DMS 273 (cell line): ENCODE measurements around the gene TRIM47.

Experiments used
- DNase-seq: peaks from one replicate; lab custom pipeline; 2025; ENCODE audit not compliant: unreplicated experiment; lab: John Stamatoyannopoulos, UW

TRIM47 gene, protein sequence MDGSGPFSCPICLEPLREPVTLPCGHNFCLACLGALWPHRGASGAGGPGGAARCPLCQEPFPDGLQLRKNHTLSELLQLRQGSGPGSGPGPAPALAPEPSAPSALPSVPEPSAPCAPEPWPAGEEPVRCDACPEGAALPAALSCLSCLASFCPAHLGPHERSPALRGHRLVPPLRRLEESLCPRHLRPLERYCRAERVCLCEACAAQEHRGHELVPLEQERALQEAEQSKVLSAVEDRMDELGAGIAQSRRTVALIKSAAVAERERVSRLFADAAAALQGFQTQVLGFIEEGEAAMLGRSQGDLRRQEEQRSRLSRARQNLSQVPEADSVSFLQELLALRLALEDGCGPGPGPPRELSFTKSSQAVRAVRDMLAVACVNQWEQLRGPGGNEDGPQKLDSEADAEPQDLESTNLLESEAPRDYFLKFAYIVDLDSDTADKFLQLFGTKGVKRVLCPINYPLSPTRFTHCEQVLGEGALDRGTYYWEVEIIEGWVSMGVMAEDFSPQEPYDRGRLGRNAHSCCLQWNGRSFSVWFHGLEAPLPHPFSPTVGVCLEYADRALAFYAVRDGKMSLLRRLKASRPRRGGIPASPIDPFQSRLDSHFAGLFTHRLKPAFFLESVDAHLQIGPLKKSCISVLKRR

DNA sequence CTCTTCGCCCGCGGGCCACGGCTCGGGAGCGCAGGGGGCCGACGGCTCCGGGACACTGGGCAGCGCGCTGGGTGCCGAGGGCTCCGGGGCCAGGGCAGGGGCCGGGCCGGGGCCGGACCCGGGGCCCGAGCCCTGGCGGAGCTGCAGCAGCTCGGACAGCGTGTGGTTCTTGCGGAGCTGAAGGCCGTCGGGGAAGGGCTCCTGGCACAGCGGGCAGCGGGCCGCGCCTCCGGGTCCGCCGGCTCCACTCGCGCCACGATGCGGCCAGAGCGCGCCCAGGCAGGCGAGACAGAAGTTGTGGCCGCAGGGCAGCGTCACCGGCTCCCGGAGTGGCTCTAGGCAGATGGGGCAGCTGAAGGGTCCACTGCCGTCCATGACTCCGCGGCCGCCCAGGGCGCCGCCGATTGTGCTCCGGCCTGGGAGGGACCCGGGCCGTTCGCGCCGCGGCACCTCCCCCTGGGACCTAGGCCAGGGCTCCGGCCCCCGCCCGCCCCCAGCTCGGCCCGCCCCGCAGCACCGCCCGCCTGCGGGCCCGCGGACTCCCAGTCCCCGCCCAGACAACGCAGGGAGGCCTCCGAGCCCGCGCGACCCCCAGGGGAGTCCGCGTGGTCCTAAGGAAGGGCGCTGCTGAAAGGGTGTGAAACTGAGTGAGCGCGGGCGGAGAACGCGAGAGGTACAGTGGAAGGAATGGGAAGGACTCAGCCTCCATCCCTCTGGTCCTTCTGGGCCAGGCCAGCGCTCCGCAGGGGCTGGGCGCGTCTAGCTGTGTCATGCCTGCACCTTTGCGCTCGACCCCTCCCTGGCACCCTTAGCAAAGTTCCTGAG is at the start of gene TRIM47:
TSS of gene TRIM47 (minus strand) at position 408 of the 825 bp plus-strand sequence. CDS start at position 375, 33 bp downstream.
- DNase-seq = peak; percentile 50

DNA sequence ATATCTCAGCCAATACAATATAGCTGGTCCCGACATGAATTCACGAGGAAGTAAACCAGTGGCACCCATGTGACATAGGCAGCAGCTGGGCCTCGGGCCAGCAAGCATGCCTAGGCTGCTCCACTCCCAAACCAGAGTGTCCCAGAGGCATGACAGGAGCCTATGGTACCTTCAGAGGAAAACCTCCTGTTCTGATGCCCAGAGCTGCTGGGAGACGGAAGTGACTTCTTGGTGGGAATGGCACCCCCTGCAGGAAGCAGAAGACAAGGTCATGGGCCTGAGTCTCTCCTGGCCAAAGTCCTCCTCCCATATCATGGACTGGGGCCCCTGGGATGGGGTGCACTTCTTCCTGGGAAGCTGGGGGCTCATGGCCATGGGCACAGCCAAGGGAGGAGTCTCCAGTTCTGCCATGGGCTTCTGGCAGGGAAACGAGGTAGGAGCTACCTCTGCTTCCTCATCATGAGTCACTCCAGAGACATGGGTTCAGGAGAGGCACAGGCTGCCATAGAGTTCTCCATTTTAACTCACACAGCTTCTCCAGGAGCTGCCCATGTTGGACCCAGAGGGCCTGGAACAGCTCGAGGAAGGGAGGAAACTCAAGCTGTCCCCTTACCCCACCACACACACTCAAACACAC is 49.0 kb upstream of the TRIM47 start:
- DNase-seq = peak; percentile 52

DNA sequence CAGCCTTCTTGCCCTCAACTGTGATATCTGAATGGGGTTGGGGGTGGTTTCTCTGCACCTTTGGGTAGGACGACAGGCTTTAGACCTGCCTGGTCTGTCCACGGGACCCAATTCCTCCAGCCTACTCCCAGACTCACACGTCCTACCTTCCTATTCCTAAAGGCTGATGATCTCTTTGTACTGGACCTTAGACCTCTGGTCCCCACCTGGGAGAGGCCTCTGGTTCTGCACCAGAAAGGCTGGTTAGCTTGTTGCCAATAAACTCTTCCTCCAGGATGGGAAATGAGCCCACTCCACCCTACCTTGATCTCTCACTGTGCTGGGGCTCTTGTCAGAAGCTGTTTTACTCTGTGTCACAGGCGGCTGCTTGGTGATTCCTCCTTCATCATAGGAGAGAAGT is 48.1 kb upstream of the TRIM47 start:
- DNase-seq = no peak

DNA sequence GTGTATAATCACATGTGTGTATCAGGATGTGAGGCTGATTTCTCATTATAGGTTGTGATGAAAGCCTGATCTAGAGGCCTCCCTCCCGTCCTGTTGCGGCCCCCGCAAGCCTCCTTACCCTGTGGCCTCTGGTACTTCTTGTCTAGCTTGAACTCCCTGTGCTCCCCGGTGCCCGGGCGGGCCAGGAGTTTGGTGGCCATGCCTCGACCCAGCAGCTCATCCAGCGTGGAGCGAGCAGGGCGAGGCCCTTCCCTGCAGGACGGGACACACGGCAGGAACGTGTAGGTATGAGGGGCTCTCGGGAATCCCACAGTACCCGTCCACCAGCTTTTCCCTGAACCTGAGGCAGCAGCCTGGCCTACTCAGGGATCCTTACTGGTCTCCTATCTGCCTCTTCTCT is 47.5 kb upstream of the TRIM47 start:
- no peak for DNase-seq

DNA sequence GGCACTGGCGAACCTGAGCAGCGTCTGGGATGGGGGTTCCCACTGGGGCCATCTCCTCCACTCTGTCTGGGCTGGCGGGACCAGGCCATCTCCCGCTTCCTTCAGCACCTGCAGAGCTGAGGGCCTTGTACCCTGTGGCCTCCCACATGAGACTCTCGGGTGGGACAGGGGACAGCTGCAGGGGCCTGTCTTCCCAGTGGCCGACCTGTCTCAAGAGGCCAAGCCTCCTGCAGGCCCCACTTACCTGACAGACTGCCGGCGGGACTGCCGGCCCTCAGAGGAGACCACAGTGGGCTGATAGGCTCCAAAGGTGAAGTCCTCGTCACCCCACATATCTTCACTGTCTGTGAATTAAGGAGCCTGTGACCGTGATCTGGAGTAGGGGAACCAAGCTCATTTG is 46.7 kb upstream of the TRIM47 start:
- DNase-seq = no peak

DNA sequence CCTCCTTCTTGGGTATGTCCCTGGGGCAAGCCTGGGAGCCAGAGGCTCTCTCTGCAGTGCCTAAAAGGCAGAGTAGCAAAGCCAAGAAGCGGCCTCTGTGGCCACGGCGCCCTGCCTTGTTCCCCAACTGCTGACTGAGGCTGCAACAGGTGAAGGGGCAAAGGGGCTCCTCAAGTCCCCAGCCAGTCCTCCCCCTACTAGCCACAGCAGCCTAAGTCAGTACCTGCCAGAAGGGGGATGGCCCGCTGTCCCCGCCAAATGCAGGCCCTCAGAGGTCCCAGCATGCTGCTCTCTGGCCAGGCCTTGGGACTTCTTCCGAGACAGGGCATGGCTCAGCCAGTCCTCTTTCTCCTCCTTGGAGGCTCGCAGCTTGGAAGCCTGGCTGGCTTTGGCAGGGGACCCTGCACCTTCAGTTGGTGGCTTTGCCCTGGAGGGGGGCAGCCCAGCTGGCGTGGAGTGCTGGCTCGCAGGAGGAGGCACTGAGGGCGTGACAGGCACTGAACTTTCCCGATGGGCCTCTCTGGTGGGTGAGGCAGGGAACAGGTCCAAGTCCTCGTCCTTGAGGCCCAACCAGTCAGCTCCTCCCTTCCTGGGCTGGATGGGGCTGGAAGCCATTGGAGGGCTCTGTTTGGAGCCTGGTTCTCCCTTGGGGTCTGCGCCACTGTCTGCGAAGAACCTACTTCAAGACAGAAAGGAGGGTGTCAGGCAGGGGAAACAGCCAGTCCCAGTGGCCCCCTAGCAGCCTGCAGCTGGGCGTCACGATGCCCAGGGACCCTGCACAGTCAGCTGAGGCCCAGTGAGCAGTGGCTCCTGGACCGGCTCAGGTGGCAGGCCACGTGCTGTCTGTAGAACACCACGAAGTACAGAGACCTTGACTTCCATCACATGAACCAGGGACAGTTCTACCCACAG is 44.8 kb upstream of the TRIM47 start:
- no peak for DNase-seq

DNA sequence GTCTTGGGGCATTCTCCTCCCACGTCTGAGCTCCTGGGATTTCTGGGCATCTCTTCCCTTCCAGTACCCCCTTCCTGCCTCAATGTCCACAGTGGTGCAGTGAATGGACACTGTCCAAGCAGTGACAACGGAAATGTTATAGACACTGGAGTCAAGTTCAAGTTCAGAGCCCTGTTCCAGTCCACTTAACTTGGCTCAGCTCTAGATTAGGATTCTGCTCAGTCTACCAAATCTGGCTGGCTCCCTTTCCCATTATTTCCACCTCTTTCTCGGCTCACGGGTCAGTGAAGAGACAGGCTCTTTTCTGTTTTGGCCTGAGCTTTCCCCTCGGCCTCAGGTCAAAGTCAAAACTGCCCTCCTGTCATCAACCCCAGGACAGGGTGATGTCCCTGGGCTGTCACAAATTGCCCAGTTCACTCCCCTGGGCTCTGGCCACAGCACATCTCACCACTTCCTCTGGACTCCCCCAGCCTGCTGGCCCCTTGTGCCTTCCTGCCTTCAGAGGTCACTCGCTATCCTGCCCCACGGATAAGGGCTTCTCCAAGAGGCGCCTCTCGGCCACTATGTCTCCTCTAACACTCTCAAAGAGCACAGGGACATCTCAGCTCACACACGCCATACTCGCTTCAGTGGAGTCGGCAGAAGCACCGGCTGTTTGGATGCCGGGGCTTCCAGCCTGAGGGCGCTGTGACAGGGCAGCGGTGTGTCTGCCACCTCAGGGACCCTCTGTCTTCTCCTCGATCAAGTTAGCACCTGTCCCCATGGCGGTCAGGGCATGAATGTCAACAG is 44.0 kb upstream of the TRIM47 start:
- no peak for DNase-seq

DNA sequence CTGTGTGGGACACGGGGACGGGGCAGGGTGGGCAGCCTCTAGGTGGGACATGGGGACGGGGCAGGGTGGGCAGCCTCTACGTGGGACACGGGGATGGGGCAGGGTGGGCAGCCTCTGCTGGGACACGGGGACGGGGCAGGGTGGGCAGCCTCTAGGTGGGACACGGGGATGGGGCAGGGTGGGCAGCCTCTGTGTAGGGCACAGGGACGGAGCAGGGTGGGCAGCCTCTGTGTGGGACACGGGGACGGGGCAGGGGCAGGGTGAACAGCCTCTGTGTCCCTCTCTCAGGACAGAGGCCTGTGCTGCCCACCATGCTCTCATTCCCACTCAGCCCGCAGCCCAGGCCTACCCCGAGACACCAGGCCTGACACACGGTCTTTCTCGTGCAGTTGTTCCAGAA is 43.2 kb upstream of the TRIM47 start:
- DNase-seq = no peak

DNA sequence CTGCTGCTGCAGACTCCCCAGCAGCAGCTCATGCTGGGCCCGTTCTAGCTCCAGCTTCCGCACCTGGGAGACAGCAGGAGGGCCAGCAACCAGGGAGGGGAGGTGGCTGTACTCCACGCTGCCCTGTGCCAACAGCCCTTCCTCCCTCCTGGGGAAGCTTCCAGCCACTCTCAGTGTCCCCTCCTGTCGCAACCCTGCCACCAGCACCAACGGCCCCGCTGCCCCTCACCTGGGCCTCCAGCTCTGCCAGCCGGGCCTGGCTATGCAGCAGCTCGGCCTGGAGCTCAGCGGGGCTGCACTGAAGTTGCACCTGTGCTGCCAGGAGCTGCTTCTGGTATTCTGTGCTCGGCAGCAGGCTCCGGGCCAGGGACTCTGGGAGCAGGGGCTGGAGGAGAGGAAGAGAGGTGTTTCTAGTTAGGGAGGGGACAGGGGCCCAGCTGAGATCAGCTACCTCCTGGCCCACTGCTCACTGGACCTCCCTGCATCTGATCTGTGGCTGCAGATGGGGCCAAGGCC is 41.7 kb upstream of the TRIM47 start:
- no peak for DNase-seq

DNA sequence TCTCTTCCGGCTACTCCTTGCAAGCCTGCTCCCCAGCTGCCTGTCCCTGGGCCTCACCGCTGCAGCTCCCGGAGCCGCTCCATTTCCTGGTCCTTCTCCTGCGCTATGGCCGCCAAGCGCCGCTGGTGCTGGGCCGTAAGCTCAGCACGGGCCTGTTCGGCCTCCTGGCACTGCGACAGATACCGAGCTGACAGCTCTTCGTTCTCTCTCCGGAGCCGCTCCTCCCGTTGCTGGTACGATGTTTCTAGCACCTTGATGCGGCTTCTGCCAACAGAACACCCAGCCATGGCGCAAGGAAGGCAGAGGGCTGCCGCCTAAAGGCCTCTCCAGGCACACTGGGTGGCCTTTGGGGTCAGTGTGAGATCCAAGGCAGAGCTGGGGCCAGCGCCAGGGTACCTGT is 41.2 kb upstream of the TRIM47 start:
- no peak for DNase-seq

DNA sequence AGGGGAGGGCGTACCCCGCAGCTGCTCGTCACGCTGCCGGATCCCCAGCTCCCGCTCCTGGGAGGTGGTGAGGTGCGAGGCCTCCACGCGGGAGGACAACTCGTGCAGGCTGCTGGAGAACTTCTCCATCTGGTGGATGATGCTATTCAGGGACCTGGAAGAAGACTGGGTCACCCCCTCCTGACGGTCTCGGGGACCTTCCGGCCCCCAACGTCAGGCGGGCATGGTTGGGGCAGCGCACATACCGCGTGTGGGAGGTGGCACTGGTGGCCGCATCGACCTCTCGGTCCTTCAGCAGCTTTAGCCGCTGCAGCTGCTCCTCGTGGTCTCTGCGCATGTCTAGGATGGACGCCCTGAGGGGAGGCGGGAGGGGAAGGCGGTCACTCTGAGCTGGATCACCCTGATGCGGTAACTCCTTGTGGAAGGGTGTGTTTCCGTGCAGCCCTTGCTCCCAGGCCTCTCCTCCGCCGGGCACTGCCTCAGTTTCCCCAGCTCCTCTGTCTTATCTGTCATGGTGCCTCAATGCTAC is 39.6 kb upstream of the TRIM47 start:
- no peak for DNase-seq

DNA sequence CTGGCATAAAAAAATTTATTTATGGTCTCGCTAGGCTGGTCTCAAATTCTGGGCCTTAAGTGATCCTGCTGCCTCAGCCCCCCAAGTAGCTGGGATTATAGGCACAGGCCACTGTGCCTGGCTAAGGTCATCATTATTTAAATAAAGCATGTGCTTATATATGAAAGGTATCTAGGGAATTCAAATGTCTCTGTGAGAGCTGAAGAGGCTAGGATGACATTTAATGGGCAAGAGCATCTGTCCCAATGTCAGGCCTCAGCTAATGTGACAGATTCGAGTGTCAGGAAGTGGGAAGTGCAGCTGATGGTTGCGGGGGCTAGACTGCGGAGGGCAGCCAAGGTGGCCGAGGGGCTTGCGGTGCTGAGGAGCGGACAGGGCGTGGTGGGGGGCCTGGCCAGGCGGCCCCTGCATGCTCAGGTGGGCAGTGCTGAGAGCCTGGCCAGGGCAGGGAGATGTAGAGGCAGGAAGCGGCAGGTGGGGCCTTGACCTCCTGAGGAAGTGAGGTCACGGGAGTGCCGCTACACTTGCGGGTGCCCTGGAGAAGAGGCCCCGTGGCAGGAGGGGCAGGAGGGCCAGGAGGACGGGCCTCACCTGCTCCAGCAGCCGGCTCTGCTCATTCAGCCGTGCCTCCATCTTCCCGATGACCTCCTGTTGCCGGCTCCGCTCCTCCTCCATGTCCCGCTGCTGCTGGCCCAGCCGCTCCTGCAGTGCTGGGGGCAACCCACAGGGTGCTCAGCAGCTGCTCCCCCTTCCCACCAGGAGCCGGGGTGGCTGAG is 38.9 kb upstream of the TRIM47 start:
- DNase-seq = peak; percentile 31

DNA sequence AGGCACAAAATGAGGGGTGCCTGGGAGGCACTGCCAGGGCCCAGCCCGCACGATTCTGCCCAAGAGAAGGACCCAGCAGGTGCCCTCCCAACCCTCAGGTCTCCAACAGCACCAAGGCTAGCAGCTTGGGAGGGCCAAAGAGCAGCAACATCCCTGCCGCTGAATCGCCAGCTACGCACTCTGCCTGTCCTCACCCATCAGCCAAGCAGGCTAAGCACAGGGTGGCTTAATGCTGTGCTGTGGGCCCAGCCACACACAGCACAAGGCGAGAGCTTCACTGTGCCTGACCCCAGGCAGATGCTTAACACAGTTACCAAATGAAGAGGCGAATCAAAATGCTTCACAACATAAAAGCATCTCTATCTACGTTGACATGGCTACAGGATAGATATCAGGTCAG is 36.9 kb upstream of the TRIM47 start:
- DNase-seq = no peak

DNA sequence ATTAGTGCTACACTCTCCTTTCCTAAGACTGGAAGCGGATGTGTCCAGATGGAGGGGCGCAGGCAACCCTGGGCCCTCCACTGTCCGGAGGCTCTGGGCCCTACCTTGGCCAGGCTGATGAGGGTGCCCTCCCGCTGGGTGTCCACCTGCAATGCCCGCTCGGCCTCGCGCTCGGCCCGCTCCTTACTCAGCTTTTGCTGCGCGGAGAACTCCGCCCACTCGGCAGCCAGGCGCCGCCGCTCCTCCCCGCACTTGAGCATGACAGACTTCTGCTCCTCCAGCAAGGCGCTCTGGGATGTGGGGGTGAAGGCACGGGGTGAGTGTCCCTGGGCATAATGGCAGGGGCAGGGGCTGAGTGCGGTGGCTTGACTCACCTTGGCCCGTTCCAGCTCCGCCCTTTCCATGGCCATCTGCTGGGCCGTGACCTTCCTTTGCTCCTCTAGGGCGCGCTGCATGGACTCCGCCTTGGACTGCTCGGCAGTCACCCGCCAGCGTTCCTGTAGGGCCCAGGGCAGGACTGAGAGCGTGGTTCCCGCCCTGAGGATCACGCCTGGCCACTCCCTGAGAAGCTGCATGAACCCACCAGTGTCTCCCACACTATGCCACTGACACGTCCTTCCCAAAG is 36.4 kb upstream of the TRIM47 start:
- DNase-seq = no peak

DNA sequence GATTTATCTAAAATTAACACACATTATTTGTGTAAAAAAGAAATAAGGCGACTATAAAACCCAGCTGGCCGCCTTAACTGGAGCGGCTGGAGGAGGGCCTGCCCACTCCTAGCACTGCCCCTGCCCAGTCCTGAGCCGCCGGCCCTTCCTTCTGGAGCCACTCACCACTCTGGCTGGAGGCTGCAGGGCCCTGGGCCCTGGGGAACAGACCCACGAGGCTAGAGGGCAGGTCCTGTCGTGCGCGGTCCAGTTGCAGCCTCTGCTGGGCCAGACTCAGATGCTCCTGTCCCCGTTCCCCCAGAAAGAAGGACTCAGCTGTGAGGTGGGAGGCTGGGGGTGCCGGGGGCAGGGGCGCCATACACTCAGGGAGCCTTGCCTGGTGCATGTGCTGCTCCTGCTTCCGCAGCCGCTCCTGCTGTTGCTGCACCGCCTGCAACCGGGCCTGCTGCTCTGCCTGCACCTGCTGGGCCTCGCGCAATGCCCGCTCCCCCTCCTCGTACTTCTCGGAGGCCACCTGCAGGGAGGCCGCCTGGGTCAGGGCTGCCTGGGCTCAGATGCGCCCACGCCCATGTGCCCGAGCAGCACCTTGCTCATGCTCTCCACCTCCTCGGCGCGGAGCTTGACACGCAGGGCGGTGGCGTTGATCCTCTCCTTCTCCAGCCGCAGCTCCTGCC is 35.3 kb upstream of the TRIM47 start:
- no peak for DNase-seq

DNA sequence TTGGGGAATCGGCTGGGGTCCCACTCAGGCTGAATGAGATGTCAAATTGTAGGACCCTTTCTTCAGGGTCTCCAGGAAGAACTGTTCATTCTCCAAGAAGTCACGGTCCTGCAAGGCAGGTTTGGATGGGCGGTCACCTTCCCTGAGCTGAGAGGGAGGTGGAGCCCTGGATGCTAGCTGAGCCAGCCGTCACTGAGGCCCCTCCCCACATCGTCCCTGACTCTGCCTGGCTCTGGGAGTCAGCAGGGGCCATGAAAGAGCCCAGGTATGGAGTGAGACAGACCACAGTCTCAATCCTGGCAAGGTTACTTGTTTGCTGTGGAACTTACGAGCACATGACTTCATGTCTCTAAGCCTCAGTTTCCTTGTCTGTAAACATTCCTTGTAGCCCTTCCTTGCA is 32.3 kb upstream of the TRIM47 start:
- DNase-seq = no peak

DNA sequence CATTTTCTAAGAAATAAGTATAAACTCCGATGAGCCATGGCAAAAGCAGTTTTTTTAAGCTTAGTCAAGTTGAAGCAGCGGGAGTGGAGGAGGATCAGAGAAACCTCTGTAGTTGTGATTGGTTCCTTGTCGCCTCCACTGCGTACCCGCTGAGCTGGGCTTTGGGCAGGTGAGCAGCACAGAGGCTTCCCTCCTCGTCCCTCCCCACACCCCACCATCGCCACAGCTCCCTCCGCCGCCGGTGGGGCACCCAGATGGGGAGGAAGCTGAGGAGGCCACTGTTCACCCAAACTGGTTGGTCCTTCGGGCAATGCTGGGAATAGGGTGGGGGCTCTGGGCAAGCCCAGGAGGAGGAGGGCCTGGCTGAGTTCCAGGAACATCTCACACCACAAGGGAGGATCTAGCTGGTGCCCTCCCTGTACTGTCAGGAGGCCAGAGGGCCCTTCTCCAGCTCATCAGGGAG is 31.5 kb upstream of the TRIM47 start:
- DNase-seq = peak; percentile 78
